GM20431 (cell line): ENCODE results near the gene SLC7A4.
"Not testable (repeated sequence)": the region's sequence is repeated elsewhere in the genome, so short reads cannot be mapped to it uniquely, and the experiment has no call there.

Source experiments
- in situ Hi-C: fragments of 300-500 bp; cut with MseI, MboI; formaldehyde crosslinking; loops from one replicate; pipeline ENCODE4 v1.15.0; 2020; ENCODE audit warnings: low sequenced_read_pairs; ENCODE audit not compliant: unreplicated experiment

Gene SLC7A4, protein sequence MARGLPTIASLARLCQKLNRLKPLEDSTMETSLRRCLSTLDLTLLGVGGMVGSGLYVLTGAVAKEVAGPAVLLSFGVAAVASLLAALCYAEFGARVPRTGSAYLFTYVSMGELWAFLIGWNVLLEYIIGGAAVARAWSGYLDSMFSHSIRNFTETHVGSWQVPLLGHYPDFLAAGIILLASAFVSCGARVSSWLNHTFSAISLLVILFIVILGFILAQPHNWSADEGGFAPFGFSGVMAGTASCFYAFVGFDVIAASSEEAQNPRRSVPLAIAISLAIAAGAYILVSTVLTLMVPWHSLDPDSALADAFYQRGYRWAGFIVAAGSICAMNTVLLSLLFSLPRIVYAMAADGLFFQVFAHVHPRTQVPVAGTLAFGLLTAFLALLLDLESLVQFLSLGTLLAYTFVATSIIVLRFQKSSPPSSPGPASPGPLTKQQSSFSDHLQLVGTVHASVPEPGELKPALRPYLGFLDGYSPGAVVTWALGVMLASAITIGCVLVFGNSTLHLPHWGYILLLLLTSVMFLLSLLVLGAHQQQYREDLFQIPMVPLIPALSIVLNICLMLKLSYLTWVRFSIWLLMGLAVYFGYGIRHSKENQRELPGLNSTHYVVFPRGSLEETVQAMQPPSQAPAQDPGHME

DNA sequence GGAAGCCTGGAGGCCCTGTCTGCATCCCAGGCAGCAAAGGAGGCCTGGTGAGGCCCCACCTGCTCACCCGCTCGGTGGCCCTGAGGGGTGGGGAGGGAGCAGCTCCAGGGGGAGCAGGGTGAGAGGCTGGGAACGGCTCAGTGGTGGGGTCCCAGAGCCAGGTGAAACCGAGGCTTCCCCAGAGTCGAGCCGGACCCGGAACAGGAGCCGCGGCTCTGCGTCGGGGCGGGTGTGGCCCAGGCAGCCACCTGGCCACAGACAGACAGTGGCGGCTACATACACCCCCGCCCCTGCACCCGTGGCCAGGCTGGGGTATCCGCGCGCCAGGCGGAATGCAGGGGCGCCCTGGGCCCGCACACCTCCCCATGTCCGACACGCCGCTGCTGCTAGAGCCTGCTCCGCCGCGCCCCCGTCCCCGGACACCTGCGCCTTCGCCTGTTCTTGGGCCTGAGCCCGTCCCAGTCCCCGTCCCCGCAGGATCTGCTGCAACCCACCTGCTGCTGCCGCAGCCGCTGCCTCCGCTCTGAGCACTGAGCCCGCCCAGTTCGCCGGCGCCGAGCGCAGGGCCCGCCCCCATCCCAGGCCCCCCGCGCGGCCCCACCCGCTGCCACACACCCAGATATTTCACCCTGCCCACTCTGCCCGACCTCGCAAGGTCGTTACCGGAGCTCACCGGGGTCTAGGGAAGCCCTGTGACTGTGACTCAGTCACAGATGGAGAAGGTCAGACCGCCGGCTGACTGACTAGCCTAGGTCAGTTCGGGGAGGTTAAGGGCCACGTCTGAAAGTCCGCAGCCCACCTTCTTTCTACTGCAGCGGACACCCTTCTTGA is at the start of gene SLC7A4:
SLC7A4 (minus strand) TSS at position 525 of the 831 bp plus-strand sequence. CDS start 749 bp downstream, outside the sequence.
- in situ Hi-C loops, result no loop called here

- in situ Hi-C loops, result no loop called here
Measured at GRCh38 chr22:21080435-21081137, 48.2 kb upstream of the SLC7A4 start.

- in situ Hi-C loops, result no loop called here
Measured at GRCh38 chr22:21079493-21079892, 47.1 kb upstream of the SLC7A4 start.

GRCh38 chr22:21078916-21079315 is 46.6 kb upstream of the SLC7A4 start:
- in situ Hi-C loops, result no loop called here

DNA sequence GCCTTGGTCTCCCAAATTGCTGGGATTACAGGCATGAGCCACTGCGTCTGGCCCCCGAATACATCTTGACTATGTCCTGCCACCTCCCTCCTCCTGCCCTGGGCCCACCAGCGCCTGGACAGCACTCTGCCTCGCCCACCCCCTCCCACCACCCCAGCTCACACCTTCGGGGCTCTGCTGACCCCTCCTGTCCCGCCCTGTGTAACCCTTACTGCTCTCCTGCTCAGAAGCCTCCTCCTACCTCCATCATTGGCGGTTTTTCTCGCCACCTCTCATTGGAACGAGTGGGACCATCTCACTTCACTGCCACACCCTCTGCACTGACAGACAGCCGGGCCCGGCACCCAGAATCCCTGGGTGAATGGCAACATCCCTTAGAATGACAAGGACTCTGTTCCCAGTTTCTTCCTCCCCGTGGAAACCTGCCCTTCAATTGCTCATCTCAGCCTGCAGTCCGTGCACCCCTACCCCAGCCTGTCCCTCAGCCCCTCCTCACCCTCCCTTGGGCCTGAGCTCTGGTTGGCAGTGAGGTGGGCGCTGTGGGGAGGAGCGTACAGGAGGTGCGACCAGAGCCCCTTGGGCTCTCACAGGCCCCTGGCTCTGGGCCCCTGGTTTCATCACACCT is 45.6 kb upstream of the SLC7A4 start:
- in situ Hi-C loops, result no loop called here

- in situ Hi-C loops, result no loop called here
Measured at GRCh38 chr22:21076912-21077625, 44.7 kb upstream of the SLC7A4 start.

- in situ Hi-C loops, result no loop called here
Measured at GRCh38 chr22:21075516-21076138, 43.3 kb upstream of the SLC7A4 start.

GRCh38 chr22:21074102-21074715 is 41.8 kb upstream of the SLC7A4 start:
- in situ Hi-C loops, result no loop called here

- in situ Hi-C loops, result no loop called here
Measured at GRCh38 chr22:21073482-21073881, 41.1 kb upstream of the SLC7A4 start.

GRCh38 chr22:21073023-21073422 is 40.7 kb upstream of the SLC7A4 start:
- in situ Hi-C loops, result no loop called here

- in situ Hi-C loops, result not testable (repeated sequence)
Measured at GRCh38 chr22:21071796-21072195, 39.4 kb upstream of the SLC7A4 start.

GRCh38 chr22:21070690-21071615 is 38.6 kb upstream of the SLC7A4 start:
- in situ Hi-C loops, result no loop called here

GRCh38 chr22:21069375-21069774 is 37.0 kb upstream of the SLC7A4 start:
- in situ Hi-C loops, result no loop called here

DNA sequence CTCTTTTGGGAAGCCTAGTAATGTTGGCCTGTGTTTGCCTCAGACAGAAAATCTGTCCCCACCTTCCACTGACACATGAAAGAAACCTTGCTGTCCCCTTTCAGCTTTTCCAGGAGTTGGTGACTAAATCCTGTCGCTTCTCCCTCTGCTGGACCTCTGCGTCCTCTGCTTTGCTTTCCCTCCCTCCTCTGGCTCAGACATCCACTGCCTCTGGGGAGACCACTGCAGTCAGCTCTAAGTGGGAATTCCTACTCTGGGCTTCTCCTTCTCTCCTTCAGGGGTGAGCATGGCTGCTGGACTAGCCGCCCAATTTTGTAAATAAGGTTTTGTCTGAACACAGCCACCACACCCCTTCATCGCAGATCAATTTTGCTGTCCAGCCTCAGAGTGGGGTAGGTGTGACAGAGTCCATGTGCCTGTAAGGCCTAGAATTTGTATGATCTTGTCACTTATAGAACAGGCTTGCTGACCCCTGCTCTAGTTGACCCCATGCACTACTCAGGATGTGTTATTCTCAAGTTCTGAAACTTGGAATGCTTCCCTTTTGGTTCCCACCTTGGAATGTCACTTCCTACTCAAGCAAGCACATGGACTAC is 36.4 kb upstream of the SLC7A4 start:
- in situ Hi-C loops, result no loop called here

GRCh38 chr22:21067901-21068680 is 35.7 kb upstream of the SLC7A4 start:
- in situ Hi-C loops, result no loop called here
